HuH-7 (cell line): Measurements from ENCODE around the gene PRDX1.

ENCODE experiments used
- DNase-seq: peaks from one replicate; pipeline ENCODE4 v3.0.0; 2011; ENCODE audit warnings: low spot score

Gene PRDX1

GRCh38 chr1:45465277-45465676, 56.4 kb downstream of the PRDX1 start:
- no peak for DNase-seq
